ENCODE results near the gene TEPSIN.

DNA sequence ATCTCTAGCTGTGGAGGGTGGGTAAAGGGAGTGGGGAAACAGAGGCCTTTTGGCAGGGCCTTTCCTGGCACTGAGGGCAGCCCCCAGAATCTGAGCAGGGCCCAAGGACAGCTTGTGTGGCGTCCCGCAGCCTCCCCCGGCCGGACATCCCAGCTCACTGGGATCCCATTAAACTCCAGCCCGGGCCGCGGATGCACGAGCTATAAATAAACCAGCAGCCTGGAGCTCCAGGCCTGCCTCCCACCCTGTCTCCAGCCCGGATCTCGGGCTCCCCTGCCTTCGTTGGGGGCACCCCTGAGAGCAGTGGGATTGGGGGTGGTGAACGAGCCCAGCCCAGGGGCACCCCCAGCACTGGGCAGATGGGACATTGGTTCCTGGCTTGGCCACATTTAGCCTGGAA, 59.0 kb downstream of the TEPSIN start:
- TF ChIP-seq, protein P1, sequence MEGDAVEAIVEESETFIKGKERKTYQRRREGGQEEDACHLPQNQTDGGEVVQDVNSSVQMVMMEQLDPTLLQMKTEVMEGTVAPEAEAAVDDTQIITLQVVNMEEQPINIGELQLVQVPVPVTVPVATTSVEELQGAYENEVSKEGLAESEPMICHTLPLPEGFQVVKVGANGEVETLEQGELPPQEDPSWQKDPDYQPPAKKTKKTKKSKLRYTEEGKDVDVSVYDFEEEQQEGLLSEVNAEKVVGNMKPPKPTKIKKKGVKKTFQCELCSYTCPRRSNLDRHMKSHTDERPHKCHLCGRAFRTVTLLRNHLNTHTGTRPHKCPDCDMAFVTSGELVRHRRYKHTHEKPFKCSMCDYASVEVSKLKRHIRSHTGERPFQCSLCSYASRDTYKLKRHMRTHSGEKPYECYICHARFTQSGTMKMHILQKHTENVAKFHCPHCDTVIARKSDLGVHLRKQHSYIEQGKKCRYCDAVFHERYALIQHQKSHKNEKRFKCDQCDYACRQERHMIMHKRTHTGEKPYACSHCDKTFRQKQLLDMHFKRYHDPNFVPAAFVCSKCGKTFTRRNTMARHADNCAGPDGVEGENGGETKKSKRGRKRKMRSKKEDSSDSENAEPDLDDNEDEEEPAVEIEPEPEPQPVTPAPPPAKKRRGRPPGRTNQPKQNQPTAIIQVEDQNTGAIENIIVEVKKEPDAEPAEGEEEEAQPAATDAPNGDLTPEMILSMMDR (IDR thresholded peaks at IDR 0.05 in 4 of 5, conservative IDR thresholded peaks at IDR 0.05 in 1 of 5): no peak
- no peak for TF ChIP-seq POLR2A (IDR thresholded peaks at IDR 0.05)
